ENCODE measurements around the gene FSTL4.

FSTL4 gene

DNA sequence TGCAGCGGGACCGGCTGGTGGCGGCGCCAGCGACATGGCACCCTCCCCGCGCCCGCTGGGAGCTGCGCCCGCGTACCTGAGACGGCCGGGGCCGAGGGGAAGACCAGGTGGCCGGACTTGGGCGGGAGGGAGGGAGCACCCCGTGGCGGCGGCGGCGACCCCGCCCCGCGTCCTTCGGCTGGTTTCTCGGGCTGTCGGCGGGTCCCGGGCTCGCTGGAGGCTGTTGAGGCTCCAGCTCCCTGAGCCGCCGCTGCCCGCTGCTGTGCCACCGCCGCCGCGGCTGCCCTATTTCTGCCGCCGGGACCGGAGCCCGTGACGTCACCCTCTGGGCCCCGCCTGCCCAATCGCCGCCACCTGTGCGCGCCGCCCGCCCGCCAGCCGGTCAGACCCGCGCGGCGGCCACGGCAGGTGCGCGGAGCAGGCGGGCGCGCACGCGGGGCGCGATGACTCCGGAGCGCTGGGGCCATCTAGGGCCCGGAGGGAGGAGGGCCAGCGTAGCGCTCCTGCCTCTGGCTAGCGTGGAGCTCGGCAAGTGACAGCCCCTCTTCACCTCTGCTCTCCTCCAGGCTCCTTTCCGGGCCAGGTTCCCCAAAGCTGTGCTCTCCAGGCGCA is at the start of gene FSTL4:
Gene FSTL4 (minus strand): TSS at position 293 of the 612 bp plus-strand sequence.
- no peak for DNase-seq (ENCODE audit: low spot score)

DNA sequence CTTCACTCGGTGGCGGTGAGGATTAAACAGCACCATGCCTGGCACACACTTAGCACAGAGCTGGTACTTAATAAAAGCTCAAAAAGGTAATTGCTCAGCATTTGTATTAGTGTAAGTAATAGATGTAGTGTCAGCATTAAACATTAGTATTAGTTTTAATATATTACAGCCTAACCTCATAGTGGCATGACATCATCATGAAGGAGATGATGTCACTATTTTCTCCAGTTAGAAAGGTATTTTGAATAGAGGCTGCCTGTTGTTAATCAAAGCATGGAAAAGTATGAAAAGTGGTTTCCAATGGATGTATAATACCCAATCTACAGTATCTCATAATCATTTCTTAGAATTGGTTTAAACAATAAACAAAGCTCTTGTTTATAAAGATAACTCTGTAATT is 49.0 kb upstream of the FSTL4 start:
- DNase-seq (ENCODE audit: low spot score) = no peak

DNA sequence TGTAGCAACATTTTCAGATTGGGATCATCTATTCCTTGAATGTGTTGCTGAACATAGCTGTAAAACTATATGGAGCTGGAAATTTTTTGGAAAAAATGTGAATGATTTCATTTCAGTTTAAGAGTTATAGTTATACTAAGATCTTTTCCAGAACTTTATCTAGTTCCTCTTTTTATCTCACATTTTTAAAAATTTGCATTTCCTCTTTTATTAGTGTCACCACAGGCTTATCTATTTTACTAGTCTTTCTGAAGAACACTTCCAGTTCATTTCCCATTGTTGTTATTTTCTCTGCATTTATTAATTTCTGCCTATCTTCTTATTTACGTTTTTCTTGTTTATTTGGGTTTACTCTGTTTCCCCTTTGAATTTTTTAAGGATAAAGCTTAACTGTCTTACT is 46.0 kb upstream of the FSTL4 start:
- DNase-seq (ENCODE audit: low spot score) = no peak

DNA sequence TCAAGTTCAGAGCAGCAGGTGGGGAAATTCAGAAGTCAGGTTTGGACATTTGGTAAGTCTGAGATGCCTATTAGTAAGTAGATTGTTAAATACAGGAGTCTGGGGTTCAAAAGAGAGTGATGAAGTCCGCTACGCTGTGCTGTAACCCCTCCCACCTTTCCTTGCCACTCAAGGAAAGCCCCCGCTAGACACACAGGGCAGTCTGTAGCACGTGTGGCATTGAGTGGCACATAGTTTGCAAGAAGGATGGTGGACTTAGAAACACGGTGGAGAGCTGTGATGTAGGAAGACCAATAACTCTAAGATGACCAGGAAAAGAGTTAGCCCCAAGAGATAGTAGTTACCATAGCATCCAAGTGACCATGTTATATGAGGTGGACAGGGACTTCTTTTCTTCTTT is 44.7 kb upstream of the FSTL4 start:
- DNase-seq (ENCODE audit: low spot score) = no peak

DNA sequence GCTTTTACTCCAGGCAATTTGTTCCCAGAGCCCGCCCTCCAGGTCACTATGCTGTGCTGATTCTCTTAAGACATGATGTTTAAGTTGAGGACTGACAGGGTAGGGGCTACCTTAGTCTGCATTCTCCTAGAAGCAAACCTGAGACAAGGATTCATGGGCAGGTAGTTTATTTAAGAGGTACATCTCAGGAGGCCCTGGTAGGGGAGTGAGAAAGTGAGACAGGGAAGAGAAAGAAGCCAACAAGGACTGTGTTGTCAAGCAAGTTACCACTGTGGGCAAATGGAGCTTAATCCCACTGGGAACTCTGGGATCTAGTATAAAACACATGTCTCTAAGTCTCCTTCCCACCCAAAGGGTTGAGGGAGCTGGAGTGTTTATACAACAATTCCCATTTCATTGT is 43.6 kb upstream of the FSTL4 start:
- no peak for DNase-seq (ENCODE audit: low spot score)

DNA sequence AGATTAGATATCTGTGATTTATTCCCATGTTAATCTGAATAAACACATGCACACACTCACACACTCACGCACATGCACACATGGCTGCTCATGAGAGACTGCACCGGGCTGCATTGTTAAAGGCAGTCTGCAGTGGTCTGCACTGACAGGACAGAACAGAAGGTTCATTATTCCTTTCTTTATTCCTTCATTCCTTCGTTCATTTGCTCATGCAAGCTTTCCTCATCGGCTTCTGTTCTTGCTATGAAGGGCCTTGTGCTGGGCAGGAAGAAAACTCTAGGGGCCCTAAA is 41.4 kb upstream of the FSTL4 start:
- no peak for DNase-seq (ENCODE audit: low spot score)

DNA sequence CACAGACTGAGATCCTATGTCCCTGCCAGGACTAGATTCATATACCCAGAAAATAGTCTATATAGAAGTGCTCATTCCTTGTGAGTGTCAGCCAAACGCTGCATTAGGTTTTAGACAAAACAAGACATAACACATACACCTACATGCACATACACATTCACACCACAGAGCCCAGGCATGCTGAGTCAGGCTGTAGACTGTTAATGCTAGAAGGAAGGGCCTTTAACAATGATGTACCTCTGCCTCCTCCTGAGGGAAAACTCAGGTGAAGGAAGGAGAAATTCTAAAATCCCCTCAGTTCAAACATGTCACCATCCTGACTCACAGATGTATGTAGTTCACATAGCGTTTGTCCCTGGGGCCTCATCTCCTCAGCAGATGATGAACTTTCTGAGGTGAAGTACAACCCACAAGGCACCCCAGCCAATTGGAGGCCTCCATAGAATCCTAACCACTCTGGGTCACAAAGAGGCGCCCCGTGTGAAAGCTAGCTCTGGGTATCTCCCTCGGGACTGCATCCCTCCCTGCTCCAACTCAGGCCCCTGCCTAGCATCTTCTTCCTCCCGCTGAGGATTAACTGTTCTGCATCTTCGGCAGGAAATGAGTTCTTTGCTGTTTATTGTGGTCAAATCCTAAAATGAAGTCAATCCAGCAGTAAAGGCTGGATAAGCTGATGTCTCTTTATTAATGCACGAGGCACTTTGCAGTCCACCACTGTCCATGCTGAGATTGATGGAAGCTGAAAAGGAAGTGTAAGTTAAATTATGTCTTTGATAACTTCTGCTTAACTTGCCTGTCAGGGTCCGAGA is 40.8 kb upstream of the FSTL4 start:
- no peak for DNase-seq (ENCODE audit: low spot score)

DNA sequence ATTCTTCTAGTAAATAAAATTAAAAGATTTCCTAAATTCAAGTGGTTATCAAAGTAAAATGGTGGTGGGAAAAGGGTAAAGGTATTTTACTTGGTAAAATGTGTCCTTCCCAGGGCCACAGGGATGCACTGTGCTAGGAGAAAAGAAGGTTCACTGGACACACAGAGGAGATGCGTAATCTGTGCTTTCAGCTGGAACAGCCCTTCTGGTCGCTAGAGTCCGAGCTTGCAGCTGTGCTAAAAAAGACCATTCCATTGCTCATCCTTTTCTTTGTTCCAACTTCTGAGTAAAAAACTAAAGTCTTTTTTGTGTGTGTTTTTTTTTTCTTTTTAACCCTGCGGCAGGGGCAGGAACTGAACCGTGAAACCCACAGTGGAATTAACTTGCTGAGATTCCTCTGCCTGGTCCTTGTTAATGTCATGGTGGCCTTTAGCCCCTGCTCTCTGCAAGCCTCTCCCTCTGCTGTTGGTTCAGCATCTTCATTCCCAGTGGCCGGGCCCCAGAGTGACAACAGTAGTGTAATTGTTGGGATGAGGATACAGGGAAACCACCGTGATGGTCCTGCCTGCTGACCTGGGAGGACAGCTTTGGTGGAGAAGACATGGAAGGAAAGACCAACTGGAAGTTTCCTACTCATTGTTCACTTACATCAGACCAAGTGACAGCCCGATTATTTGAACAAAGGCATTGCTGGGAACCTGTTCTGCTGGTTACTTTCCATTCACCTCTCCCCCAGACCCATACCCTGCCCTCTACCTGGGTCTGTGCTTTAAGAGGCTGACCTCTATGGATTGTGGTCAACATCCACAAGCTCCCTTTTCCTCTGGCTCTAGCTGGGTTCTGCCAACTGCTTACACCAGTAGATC is 31.9 kb upstream of the FSTL4 start:
- DNase-seq (ENCODE audit: low spot score) = no peak

DNA sequence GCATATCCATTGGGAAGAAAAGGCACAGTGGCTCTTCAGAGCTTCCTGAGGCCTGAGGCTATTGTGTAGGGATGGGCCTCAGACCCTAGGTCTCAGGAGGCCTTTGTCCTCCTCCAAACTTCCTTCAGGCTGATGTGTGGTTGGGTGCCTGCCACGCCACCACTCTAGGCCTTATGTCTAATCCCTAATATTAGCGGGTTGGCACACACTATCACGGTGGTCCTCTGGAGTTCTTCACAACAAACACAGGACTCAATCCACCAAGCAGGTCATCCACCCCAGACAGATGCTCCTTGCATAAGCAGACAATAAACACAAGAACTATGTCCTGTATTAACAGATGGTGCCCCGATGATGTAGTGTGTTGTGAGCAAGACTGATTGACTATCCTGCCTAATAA is 31.0 kb upstream of the FSTL4 start:
- no peak for DNase-seq (ENCODE audit: low spot score)

DNA sequence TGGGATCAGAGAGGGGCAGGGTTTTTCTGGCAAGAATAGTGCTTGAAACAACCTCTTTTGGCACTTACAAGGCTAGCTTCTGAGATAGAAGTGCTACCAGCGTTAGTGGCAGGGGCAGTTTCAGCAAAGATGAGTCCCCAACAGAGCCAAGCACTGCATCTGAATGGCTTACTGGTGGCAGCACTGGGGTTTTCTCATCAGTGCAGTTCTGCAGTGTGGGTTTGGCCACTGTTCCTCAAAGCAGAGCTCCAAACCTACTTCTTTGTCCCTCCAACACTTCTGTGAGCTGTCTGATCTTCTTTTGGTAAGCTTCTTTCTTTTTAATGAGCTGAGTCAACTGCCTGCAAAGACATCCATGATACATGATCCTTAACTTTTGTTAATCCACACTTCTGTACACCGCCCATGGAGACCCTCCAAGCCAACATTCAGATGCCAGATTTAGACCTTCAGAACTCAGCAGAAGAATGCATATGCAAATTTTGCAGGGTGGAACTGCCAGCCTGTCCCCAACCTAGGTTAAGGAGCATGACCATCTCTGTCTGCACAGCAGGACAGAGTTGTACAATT is 29.9 kb upstream of the FSTL4 start:
- DNase-seq (ENCODE audit: low spot score) = no peak

DNA sequence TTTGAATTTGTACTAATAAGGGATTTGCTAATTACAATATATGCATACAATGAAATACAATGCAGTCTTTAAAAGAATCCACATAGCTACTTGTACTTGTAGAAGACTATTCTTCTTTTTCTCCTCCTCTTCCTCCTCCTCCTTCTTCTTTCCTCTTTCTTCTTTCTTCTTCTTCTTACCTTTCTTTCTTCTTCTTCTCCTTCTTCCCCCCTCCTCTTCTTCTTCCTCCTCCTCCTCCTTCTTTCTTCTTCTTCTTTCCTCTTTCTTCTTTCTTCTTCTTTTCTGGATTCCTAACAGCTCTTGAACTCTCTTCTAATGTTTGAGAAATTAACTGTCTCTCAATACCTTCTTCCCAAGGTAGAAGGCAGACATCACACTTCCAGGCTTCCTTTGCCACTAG is 29.3 kb upstream of the FSTL4 start:
- no peak for DNase-seq (ENCODE audit: low spot score)

DNA sequence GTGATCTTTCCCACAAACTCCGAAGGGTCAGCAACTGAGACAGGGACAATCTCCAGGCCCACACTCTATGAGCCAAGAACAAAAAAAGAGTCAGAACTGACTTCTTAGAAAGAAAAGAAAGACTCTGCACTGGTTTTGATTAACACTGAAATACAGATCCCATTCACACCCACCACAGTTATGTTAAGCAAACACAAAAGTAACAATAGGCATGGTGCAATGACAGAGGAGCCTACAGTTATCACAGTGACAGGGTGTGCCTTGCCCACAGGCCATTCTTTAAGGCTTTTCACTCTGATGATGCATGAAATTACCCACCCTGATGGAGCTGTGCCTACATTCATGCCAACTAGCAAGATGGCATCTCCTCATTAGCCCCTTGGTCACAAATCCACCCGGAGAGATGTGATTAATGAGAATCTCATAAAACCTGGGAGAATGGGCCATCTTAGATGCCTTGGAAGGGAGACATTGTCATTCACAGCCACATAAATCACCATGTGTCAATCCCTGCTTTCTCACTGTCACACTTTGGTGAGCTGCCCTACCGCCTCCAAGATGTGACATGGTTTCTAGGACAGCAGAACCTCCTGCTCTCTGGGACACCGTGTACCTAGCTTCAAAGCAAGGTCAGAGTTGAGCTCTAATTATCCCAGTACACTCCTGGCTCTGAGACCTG is 27.6 kb upstream of the FSTL4 start:
- no peak for DNase-seq (ENCODE audit: low spot score)

DNA sequence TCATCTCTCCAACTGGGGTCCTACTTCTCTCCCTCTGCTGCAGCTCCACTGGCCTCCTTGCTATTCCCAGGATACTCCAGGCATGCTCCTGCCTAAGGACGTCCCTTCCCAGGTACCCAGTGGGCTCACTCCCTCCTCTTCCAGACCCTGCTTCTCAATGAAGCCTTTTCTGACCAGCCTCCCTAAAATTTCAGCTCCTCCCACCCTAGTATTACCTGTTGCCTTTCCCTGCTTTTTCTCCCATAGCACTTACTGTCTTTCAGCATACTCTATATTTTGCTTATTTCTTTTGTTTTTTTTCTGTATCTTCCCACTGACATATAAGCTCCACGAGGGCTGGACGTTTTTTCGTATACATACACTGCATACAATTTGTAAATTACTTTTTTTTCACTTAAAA is 26.1 kb upstream of the FSTL4 start:
- DNase-seq (ENCODE audit: low spot score) = no peak

DNA sequence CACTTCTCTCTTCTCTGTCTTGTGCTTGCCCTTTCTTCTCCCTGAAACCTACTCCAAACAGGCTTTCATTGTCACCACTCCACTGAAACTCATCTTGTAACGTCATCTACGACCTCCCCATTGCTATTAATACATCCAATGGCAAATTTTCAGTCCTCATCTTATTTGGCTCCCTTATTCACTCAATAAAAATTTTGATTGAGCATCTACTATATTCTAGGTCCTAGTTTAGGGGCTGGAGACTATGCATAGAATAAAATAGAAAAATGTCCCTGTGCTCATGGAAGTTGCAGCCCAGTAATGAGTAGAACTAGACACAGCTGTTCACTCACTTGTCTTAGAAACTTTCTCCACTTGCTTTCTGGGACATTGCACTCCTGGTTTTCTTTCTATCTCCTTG is 24.9 kb upstream of the FSTL4 start:
- no peak for DNase-seq (ENCODE audit: low spot score)

DNA sequence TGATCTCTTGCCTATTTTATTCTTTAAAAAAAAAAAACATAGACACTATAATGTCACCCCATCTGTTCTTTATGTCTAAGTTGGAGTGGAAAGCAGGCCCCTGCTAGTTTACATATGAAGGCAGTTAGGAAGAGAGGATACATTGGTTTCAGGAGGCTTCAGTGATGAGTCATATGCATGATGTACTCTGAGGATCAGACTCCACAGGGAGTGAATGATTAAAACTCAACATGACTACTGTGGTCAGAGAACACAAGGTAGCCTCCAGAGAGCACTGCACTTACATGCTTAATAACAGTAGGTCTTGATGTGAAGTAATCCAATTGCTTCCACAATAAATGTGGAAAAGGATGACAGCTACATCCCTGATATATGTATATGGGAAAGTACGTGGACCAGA is 22.7 kb upstream of the FSTL4 start:
- no peak for DNase-seq (ENCODE audit: low spot score)

DNA sequence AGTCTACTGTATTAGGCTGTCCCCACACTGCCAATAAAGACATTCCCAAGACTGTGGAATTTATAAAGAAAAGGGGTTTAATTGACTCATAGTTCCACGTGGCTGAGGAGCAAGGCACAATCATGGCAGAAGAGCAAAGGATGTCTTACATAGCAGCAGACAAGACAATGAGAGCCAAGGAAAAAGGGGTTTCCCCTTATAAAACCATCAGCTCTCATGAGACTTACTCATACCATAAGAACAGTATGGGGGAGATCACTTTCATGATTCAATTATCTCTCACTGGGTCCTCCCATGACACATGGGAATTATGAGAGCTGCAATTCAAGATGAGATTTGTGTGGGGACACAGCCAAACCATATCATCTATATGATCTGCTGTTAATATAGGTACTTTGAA is 14.8 kb upstream of the FSTL4 start:
- DNase-seq (ENCODE audit: low spot score) = no peak

DNA sequence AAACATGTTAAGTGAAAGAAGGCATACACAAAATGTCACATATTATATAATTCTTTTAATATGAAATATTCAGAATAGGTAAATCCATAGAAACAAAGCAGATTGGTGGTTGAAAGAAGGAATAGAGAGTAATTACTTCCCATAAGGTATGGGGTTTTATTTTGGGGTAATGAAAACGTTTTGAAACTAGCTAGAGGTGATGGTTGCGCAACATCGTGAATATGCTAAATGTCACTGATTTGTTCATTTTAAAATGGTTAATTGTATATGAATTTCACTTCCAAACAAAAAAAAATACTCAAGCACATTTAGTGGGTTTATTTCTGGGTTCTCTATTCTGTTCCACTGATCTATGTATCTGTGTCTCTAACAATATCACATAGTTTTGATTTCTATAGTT is 12.0 kb upstream of the FSTL4 start:
- no peak for DNase-seq (ENCODE audit: low spot score)

DNA sequence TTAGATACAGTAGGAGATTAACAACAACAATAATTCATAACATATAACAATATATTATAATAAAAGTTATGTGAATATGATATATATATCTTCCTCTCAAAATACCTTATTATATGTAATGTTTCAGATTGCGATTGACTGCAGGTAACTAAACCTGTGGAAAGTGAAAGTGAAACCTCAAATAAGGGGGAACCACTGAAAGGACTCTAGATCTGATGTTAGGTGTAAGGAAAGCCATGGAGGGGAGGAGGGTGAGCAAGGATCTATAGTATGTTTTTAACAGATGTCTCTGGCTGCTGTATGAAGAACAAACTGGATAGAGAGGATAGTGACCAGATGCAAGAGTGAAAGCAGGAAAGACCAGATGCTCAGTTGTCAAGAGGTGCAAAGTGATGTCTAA is 5.8 kb upstream of the FSTL4 start:
- no peak for DNase-seq (ENCODE audit: low spot score)

DNA sequence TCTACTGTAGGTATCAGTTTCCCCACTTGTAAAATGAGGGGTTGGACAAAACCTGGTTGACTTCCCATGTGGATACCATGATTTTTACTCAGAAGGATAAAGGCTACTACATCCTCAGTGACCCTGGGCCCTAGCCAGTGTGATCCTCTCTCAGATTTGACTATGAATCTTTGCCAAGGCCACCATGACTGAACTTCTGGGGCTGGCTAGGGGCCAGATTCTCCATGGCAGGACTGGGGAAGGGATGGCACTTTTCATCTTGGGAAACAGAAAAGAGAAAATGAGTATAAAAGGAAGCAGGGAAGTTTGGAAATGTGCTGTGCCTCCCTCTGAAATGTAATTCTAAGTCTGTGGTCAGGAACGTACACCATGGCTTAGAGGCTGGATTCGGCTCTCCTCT is 1.4 kb upstream of the FSTL4 start:
- DNase-seq (ENCODE audit: low spot score) = no peak

DNA sequence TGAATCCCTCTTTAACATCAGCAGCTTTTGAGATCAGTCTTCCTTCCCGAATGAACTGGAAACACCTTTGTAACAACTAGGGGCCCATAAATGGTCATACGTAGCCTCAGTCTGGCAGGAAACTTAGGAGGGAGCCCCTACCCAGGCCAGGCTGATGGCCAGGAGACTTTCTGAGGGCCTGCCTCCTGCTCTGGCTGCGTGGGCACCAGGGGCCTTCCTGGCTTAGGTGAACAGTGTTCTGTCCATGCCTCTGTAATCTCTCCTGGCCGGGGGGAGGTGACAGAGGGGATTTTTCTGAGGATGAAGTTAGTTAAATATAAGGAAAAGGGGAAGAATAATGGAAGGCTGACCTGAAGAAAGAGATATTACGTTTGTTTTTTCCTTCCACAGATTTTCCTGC is 843 bp upstream of the FSTL4 start:
- no peak for DNase-seq (ENCODE audit: low spot score)

DNA sequence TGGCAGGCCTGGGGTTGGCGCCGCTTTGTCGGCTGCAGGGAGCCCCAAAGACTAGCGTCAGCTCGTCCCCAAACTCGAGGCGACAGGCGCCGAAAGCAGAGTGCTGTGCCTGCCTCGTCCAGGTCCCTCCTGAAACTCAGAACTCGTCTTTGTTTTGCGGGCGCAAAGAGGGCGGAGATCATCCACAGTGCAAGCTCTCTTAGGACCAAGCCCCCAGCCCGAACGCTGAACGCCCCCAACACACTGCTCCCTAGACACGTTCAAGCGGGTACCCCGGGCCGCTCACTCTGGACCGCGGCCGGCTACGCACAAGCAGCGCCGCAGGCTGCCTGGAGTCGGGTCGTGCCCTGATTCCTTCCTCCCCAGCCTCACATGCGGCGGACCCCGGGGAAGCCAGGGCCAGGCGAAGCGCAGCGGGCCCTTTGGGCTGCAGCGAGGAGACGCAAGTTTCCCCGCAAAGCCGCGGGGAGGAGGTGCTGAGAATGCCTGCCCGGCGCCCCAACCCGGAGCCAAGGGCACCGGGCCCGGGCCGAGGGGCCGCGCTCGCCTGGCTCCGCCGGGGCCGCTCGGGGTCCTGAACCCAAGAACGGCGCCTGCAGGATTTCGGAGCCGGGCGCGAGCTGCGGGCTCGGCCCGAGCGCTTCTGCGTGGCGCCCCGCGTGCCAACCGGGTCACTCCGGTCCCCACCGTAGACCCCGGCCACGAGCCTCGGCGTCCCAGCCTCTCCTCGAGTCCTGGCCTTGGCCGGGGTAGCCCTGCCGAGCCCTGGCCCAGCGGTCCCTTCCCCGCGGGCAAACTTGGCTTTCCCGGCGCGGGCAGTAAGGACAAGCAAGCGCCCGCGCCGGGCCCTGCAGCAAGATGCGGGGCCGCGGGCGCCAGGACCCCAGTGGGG is 738 bp downstream of the FSTL4 start:
- no peak for DNase-seq (ENCODE audit: low spot score)

Measured in globus pallidus (tissue), 1 donor.